HEK293 (cell line): ENCODE data around the gene OR5A2.
"Not testable (repeated sequence)": the region's sequence is repeated elsewhere in the genome, so short reads cannot be mapped to it uniquely, and the experiment has no call there.

Experiments used
- TF ChIP-seq, protein P1 (sequence below): fragments of 450-650 bp; formaldehyde crosslinking; IDR thresholded peaks from 2 replicates; pipeline ENCODE4 v1.5.1; 2016; ENCODE audit warnings: missing biosample characterization, missing genetic modification characterization
- TF ChIP-seq, protein P2 (sequence below): fragments of 450-650 bp; formaldehyde crosslinking; IDR thresholded peaks from 2 replicates; pipeline ENCODE4 v1.5.1; 2016; ENCODE audit warnings: missing biosample characterization, missing genetic modification characterization
- TF ChIP-seq, protein P3 (sequence below): fragments of 450-650 bp; formaldehyde crosslinking; IDR thresholded peaks from 2 replicates; pipeline ENCODE4 v1.5.1; 2016; ENCODE audit warnings: missing biosample characterization, missing genetic modification characterization

GRCh38 chr11:59445624-59446023, 19.4 kb upstream of the OR5A2 start:
- TF ChIP-seq, protein P1, sequence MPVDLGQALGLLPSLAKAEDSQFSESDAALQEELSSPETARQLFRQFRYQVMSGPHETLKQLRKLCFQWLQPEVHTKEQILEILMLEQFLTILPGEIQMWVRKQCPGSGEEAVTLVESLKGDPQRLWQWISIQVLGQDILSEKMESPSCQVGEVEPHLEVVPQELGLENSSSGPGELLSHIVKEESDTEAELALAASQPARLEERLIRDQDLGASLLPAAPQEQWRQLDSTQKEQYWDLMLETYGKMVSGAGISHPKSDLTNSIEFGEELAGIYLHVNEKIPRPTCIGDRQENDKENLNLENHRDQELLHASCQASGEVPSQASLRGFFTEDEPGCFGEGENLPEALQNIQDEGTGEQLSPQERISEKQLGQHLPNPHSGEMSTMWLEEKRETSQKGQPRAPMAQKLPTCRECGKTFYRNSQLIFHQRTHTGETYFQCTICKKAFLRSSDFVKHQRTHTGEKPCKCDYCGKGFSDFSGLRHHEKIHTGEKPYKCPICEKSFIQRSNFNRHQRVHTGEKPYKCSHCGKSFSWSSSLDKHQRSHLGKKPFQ (tag by site-specific recombination): not testable (repeated sequence)
- TF ChIP-seq, protein P2, sequence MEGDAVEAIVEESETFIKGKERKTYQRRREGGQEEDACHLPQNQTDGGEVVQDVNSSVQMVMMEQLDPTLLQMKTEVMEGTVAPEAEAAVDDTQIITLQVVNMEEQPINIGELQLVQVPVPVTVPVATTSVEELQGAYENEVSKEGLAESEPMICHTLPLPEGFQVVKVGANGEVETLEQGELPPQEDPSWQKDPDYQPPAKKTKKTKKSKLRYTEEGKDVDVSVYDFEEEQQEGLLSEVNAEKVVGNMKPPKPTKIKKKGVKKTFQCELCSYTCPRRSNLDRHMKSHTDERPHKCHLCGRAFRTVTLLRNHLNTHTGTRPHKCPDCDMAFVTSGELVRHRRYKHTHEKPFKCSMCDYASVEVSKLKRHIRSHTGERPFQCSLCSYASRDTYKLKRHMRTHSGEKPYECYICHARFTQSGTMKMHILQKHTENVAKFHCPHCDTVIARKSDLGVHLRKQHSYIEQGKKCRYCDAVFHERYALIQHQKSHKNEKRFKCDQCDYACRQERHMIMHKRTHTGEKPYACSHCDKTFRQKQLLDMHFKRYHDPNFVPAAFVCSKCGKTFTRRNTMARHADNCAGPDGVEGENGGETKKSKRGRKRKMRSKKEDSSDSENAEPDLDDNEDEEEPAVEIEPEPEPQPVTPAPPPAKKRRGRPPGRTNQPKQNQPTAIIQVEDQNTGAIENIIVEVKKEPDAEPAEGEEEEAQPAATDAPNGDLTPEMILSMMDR (tag by site-specific recombination): not testable (repeated sequence)
- TF ChIP-seq, protein P3, sequence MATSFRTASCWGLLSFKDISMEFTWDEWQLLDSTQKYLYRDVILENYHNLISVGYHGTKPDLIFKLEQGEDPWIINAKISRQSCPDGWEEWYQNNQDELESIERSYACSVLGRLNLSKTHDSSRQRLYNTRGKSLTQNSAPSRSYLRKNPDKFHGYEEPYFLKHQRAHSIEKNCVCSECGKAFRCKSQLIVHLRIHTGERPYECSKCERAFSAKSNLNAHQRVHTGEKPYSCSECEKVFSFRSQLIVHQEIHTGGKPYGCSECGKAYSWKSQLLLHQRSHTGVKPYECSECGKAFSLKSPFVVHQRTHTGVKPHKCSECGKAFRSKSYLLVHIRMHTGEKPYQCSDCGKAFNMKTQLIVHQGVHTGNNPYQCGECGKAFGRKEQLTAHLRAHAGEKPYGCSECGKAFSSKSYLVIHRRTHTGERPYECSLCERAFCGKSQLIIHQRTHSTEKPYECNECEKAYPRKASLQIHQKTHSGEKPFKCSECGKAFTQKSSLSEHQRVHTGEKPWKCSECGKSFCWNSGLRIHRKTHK (tag by site-specific recombination): not testable (repeated sequence)
